Measurements from ENCODE around the gene LCN1. TPM values are rescaled to one million over a fixed set of nuclear protein-coding genes. Genes with fewer than 3 reads are reported as not detected.
"Not testable (repeated sequence)": the region's sequence is repeated elsewhere in the genome, so short reads cannot be mapped to it uniquely, and the experiment has no call there.

LCN1 gene
- total RNA-seq, 4 donors from 2014 or later: not detected

- Histone ChIP-seq H3K27me3 (peaks cover 70% of the 10 kb centered on the region), H3K4me3 (no peak overlapping the region), H3K27ac (no peak overlapping the region), H3K4me1 (no peaks in the 10 kb centered on the region), H3K9me3 (peaks cover 0 to 14% (median 0%) of the 10 kb centered on the region in 3 donors), H3K36me3 (no peaks in the 10 kb centered on the region)
- TF ChIP-seq POLR2AphosphoS5 (IDR thresholded peaks at IDR 0.05) (no peak), CTCF (IDR thresholded peaks at IDR 0.05) (no peak), EP300 (IDR thresholded peaks at IDR 0.05) (no peak), POLR2A (IDR thresholded peaks at IDR 0.05) (no peak)
- ATAC-seq: no peak
- 94% methylated on average over 9 of the region's 10 CpGs; no CpG with 5 or more reads in 1 of the 2 donors for WGBS, 2 donors (ENCODE audit: low coverage in 1 of 2)
These were observed 9.9 kb downstream of the LCN1 start for GRCh38 chr9:135531096-135531495.

GRCh38 chr9:135533113-135533512 lies 11.9 kb downstream of the LCN1 start:
- no peak overlapping the region for H3K4me3 ChIP-seq
- H3K27ac ChIP-seq: no peak overlapping the region
- no peak for TF ChIP-seq POLR2AphosphoS5 (IDR thresholded peaks at IDR 0.05)
- no peak for ATAC-seq
- 55% methylated on average over 1 of the region's 3 CpGs; no CpG with 5 or more reads in 1 of the 2 donors for WGBS, 2 donors (ENCODE audit: low coverage in 1 of 2)
- H3K4me1 ChIP-seq: no peaks in the 10 kb centered on the region
- peaks cover 0 to 14% (median 0%) of the 10 kb centered on the region in 3 donors for H3K9me3 ChIP-seq
- H3K36me3 ChIP-seq: no peaks in the 10 kb centered on the region
- peaks cover 66% of the 10 kb centered on the region for H3K27me3 ChIP-seq

- ATAC-seq: no peak
- TF ChIP-seq EP300 (IDR thresholded peaks at IDR 0.05) (no peak), POLR2A (IDR thresholded peaks at IDR 0.05) (no peak), POLR2AphosphoS5 (IDR thresholded peaks at IDR 0.05) (no peak)
- Histone ChIP-seq H3K4me1 (no peaks in the 10 kb centered on the region), H3K27me3 (peaks cover 66% of the 10 kb centered on the region), H3K4me3 (no peak overlapping the region), H3K9me3 (peaks cover 0 to 14% (median 0%) of the 10 kb centered on the region in 3 donors), H3K27ac (no peak overlapping the region), H3K36me3 (no peaks in the 10 kb centered on the region)
- no CpG with 5 or more reads among the region's 12 CpGs for WGBS, 2 donors (ENCODE audit: low coverage in 1 of 2)
These were observed 12.4 kb downstream of the LCN1 start for GRCh38 chr9:135533674-135534073.

- not testable (repeated sequence) for H3K36me3 ChIP-seq, ATAC-seq, H3K4me1 ChIP-seq, H3K27ac ChIP-seq, H3K4me3 ChIP-seq
- H3K27me3 ChIP-seq: peaks cover 67% of the 10 kb centered on the region
- peaks cover 0 to 11% (median 0%) of the 10 kb centered on the region in 3 donors for H3K9me3 ChIP-seq
- 20% methylated on average over 1 of the region's 10 CpGs for WGBS, 2 donors (ENCODE audit: low coverage in 1 of 2)
These were observed 13.0 kb downstream of the LCN1 start for GRCh38 chr9:135534192-135534711.

- whole genome bisulfite sequencing, 2 donors (ENCODE audit: low coverage in 1 of 2): 100% methylated on average over 1 of the region's 4 CpGs; no CpG with 5 or more reads in 1 of the 2 donors
- H3K4me3 ChIP-seq, H3K4me1 ChIP-seq, ATAC-seq, H3K9me3 ChIP-seq, H3K36me3 ChIP-seq, H3K27ac ChIP-seq: not testable (repeated sequence)
- H3K27me3 ChIP-seq: peaks cover 70% of the 10 kb centered on the region
These were observed 13.6 kb downstream of the LCN1 start for GRCh38 chr9:135534826-135535225.

- peaks cover 70% of the 10 kb centered on the region for H3K27me3 ChIP-seq
- not testable (repeated sequence) for H3K4me3 ChIP-seq, ATAC-seq, H3K9me3 ChIP-seq, H3K36me3 ChIP-seq, H3K27ac ChIP-seq, H3K4me1 ChIP-seq
- WGBS, 2 donors (ENCODE audit: low coverage in 1 of 2): 90% methylated on average over 2 of the region's 13 CpGs; no CpG with 5 or more reads in 1 of the 2 donors
These were observed 14.4 kb downstream of the LCN1 start for GRCh38 chr9:135535631-135536030.

DNA sequence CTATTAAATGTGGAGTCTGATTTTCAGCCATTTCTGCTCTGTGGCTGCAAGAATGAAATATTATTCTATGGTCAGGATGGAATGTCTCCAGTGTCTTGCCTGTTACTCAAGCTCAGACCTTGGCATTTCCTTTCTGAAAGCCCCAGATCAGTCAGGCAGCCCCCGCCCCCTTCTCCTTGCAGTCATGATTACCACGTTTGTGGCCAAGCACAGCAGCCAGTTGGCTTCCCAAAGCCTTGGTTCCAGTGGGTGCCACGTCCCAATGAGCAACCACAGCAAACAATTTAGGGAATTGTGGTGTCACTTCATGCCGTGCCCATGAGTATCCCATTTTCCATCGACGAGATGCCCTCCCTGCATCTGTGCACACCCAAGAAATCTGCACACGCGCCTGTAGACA lies 15.0 kb downstream of the LCN1 start:
- Histone ChIP-seq H3K36me3 (no peaks in the 10 kb centered on the region), H3K4me1 (no peaks in the 10 kb centered on the region), H3K9me3 (no peaks in the 10 kb centered on the region), H3K27ac (no peak overlapping the region), H3K27me3 (peaks cover 69% of the 10 kb centered on the region), H3K4me3 (no peak overlapping the region)
- TF ChIP-seq POLR2A (IDR thresholded peaks at IDR 0.05) (no peak), POLR2AphosphoS5 (IDR thresholded peaks at IDR 0.05) (no peak), EP300 (IDR thresholded peaks at IDR 0.05) (no peak), CTCF (IDR thresholded peaks at IDR 0.05) (no peak)
- WGBS, 2 donors (ENCODE audit: low coverage in 1 of 2): no CpG with 5 or more reads among the region's 8 CpGs
- no peak for ATAC-seq

DNA sequence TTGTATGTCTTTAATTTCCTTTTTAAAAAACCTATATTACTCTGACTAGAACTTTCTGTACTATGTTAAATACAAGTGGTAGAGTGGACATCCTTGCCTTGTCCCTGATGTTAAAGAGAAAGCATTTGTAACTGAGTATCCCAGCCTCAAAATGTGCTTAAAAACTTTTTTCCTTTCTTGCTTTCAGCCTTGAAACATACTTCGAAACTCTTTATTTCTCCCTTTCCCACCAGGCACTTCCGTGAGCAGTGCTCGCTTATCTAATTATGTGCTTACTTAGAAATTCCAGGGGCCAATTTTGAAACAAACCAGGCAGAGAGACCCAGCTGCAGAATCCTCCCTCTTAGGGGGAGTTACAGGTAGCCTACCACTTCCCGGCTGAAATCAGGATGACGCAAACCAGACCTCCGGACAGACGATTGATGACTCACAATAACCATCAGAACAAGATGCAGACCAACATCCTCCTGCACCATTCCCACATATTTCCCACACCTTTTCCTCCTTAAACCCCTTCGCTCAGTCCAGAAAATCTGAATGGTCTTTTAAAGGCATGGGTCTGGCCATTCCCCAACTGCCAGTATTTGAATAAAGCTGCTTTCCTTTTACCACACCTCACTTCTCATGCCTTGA lies 22.1 kb downstream of the LCN1 start:
- not testable (repeated sequence) for H3K4me1 ChIP-seq, H3K9me3 ChIP-seq, H3K36me3 ChIP-seq, H3K27ac ChIP-seq, H3K4me3 ChIP-seq, ATAC-seq
- 27 to 30% methylated on average over 3 to 8 of the region's 8 CpGs for WGBS, 2 donors (ENCODE audit: low coverage in 1 of 2)
- H3K27me3 ChIP-seq: peaks cover 53% of the 10 kb centered on the region

Data from gastroesophageal sphincter (tissue), 4 donors.